Mesenchymal stem cell (in vitro differentiated cells and primary cell): ENCODE measurements around the gene EMX2.
A peak's percentile ranks its signal among the peaks of the same experiment; 100 is the strongest.

Experiments
- DNase-seq: peaks from one replicate; pipeline ENCODE4 v3.0.0-alpha.2; 2013
- H2AFZ ChIP-seq: one replicate; pipeline ENCODE4 v1.6.1; 2013; ENCODE audit warnings: low read depth, mild to moderate bottlenecking, control low read depth, inconsistent platforms, low read length, moderate library complexity
- H2AK5ac ChIP-seq: 2 replicates; pipeline ENCODE4 v1.6.1; 2013; ENCODE audit warnings: low read length, moderate library complexity, mild to moderate bottlenecking, inconsistent platforms; ENCODE audit not compliant: severe bottlenecking
- H2BK120ac ChIP-seq: one replicate; pipeline ENCODE4 v1.6.1; 2013; ENCODE audit warnings: low read depth, mild to moderate bottlenecking, inconsistent platforms, low read length, moderate library complexity
- H2BK12ac ChIP-seq, 2 experiments: one replicate each; pipeline ENCODE4 v1.6.1; 2013; ENCODE audit warnings: inconsistent platforms in 2 of 2, low read length in 2 of 2, mild to moderate bottlenecking in 2 of 2, moderate library complexity in 2 of 2, control low read depth in 1 of 2
- H2BK15ac ChIP-seq: one replicate; pipeline ENCODE4 v1.6.1; 2013; ENCODE audit warnings: mild to moderate bottlenecking, low read depth, inconsistent platforms; ENCODE audit not compliant: poor library complexity, severe bottlenecking
- H2BK5ac ChIP-seq: 2 replicates; pipeline ENCODE4 v1.6.1; 2013; ENCODE audit warnings: low read depth, mild to moderate bottlenecking, low read length, control low read depth, inconsistent platforms; ENCODE audit not compliant: poor library complexity, severe bottlenecking
- H3K14ac ChIP-seq, 2 experiments: one replicate each; pipeline ENCODE4 v1.6.1; 2013; ENCODE audit warnings: inconsistent platforms in 2 of 2, low read length in 2 of 2, control low read depth in 1 of 2, mild to moderate bottlenecking in 1 of 2, moderate library complexity in 1 of 2
- H3K18ac ChIP-seq, 2 experiments: one replicate each; pipeline ENCODE4 v1.6.1; 2013; ENCODE audit warnings: inconsistent platforms in 2 of 2, low read length in 2 of 2, control low read depth in 1 of 2, low read depth in 1 of 2, mild to moderate bottlenecking in 1 of 2
- H3K23ac ChIP-seq, 2 experiments: one replicate each; pipeline ENCODE4 v1.6.1; 2013; ENCODE audit warnings: inconsistent platforms in 2 of 2, low read length in 2 of 2, mild to moderate bottlenecking in 2 of 2, moderate library complexity in 2 of 2, control low read depth in 1 of 2
- H3K27ac ChIP-seq: 2 replicates; pipeline ENCODE4 v1.5.1; 2013; ENCODE audit warnings: mild to moderate bottlenecking, moderate library complexity, low read length, control low read depth, inconsistent platforms; ENCODE audit not compliant: poor library complexity, severe bottlenecking
- H3K27me3 ChIP-seq, 2 experiments: 2 replicates each; pipeline versions ENCODE4 v1.6.1 to v1.7.0; 2013; ENCODE audit warnings: low read length in 2 of 2, mild to moderate bottlenecking in 2 of 2, moderate library complexity in 2 of 2, control low read depth in 1 of 2, inconsistent platforms in 1 of 2; ENCODE audit not compliant: control insufficient read depth in 1 of 2, insufficient read depth in 1 of 2
- H3K36me3 ChIP-seq, 2 experiments: 2 replicates each; pipeline versions ENCODE4 v1.6.1 to v1.7.0; 2013; ENCODE audit warnings: low read length in 2 of 2, control low read depth in 1 of 2, inconsistent platforms in 1 of 2, low read depth in 1 of 2, mild to moderate bottlenecking in 1 of 2; ENCODE audit not compliant: insufficient read depth in 2 of 2, control insufficient read depth in 1 of 2
- H3K4ac ChIP-seq, 2 experiments: one replicate each; pipeline ENCODE4 v1.6.1; 2013; ENCODE audit warnings: inconsistent platforms in 2 of 2, low read length in 2 of 2, mild to moderate bottlenecking in 2 of 2, moderate library complexity in 2 of 2, control low read depth in 1 of 2, low read depth in 1 of 2
- H3K4me1 ChIP-seq: 2 replicates; pipeline ENCODE4 v1.6.1; 2013; ENCODE audit warnings: low read depth, low read length, control low read depth; ENCODE audit not compliant: control insufficient read depth, insufficient read depth
- H3K4me2 ChIP-seq: 2 replicates; pipeline ENCODE4 v1.6.1; 2013; ENCODE audit warnings: low read length, mild to moderate bottlenecking, inconsistent platforms; ENCODE audit not compliant: poor library complexity, severe bottlenecking
- H3K4me3 ChIP-seq, 2 experiments: 2 replicates each; pipeline versions ENCODE4 v1.5.1 to v1.7.0; 2013; ENCODE audit warnings: low read length in 2 of 2, mild to moderate bottlenecking in 2 of 2, control low read depth in 1 of 2, low read depth in 1 of 2; ENCODE audit not compliant: insufficient read depth in 1 of 2
- H3K79me1 ChIP-seq: replicated peaks from 2 replicates; pipeline ENCODE4 v1.6.1; 2013; ENCODE audit warnings: mild to moderate bottlenecking, control low read depth, low read length, inconsistent platforms; ENCODE audit not compliant: poor library complexity, severe bottlenecking
- H3K9ac ChIP-seq: 2 replicates; pipeline ENCODE4 v1.7.0; 2013; ENCODE audit warnings: mild to moderate bottlenecking, low read length, moderate library complexity
- H3K9me3 ChIP-seq: 2 replicates; pipeline ENCODE4 v1.7.0; 2013; ENCODE audit warnings: mild to moderate bottlenecking, low read length; ENCODE audit not compliant: control insufficient read depth
- H4K8ac ChIP-seq: one replicate; pipeline ENCODE4 v1.6.1; 2013; ENCODE audit warnings: inconsistent platforms, mild to moderate bottlenecking, low read length, moderate library complexity
- H4K91ac ChIP-seq: one replicate; pipeline ENCODE4 v1.6.1; 2013; ENCODE audit warnings: mild to moderate bottlenecking, low read length, inconsistent platforms
- WGBS: methylation state at CpG from one replicate; pipeline ENCODE4 v1.1.7; 2013; ENCODE audit warnings: mixed read lengths; 5-methylcytosine and 5-hydroxymethylcytosine counted together

Gene EMX2

GRCh38 chr10:117550599-117551329 lies 8.2 kb downstream of the EMX2 start:
- Histone ChIP-seq H3K79me1 (no peaks in the 10 kb centered on the region), H2BK5ac (no peak overlapping the region), H3K4me1 (peaks cover 9% of the 10 kb centered on the region), H3K27ac (no peak overlapping the region), H3K27me3 (peaks cover 0 to 96% of the 10 kb centered on the region in 2 experiments), H3K9me3 (no peaks in the 10 kb centered on the region), H2AFZ (no peak overlapping the region), H3K4me2 (no peak overlapping the region), H3K36me3 (peaks cover 0 to 35% of the 10 kb centered on the region in 2 experiments), H3K9ac (peak overlapping the region; percentile 75), H3K23ac (no peak overlapping the region), H3K4me3 (no peak overlapping the region), H3K14ac (no peak overlapping the region), H4K91ac (no peak overlapping the region), H2AK5ac (no peak overlapping the region), H2BK15ac (no peak overlapping the region), H4K8ac (no peak overlapping the region), H3K4ac (no peak overlapping the region), H3K18ac (no peak overlapping the region), H2BK12ac (no peak overlapping the region), H2BK120ac (no peak overlapping the region)
- WGBS: 6% methylated on average over 18 of the region's 22 CpGs
- no peak for DNase-seq

GRCh38 chr10:117551330-117552155 lies 9.0 kb downstream of the EMX2 start:
- H4K8ac ChIP-seq: no peak overlapping the region
- H2AFZ ChIP-seq: no peak overlapping the region
- no peak overlapping the region for H4K91ac ChIP-seq
- no peak overlapping the region for H3K18ac ChIP-seq
- H2BK15ac ChIP-seq: no peak overlapping the region
- peaks cover 0 to 96% of the 10 kb centered on the region in 2 experiments for H3K27me3 ChIP-seq
- no peak overlapping the region for H3K23ac ChIP-seq
- H3K36me3 ChIP-seq: peaks cover 0 to 38% of the 10 kb centered on the region in 2 experiments
- no peak overlapping the region for H3K4ac ChIP-seq
- H2BK120ac ChIP-seq: no peak overlapping the region
- no peak for DNase-seq
- no peak overlapping the region for H2BK5ac ChIP-seq
- no peak overlapping the region for H3K14ac ChIP-seq
- H2BK12ac ChIP-seq: no peak overlapping the region
- no peaks in the 10 kb centered on the region for H3K9me3 ChIP-seq
- 5% methylated on average over 37 of the region's 45 CpGs for WGBS
- H3K9ac ChIP-seq: peak overlapping the region; percentile 75
- no peak overlapping the region for H3K4me2 ChIP-seq
- peaks cover 8% of the 10 kb centered on the region for H3K4me1 ChIP-seq
- H3K4me3 ChIP-seq: peak overlapping the region in 1 of 2 experiments; percentile 68
- H3K79me1 ChIP-seq: no peaks in the 10 kb centered on the region
- no peak overlapping the region for H3K27ac ChIP-seq
- H2AK5ac ChIP-seq: no peak overlapping the region

GRCh38 chr10:117552156-117552631 lies 9.6 kb downstream of the EMX2 start:
- 2% methylated on average over 39 of the region's 39 CpGs for whole genome bisulfite sequencing
- peaks cover 5% of the 10 kb centered on the region for H3K4me1 ChIP-seq
- no peak overlapping the region for H3K14ac ChIP-seq
- no peak overlapping the region for H3K27ac ChIP-seq
- H3K4me2 ChIP-seq: no peak overlapping the region
- H3K27me3 ChIP-seq: peaks cover 0 to 93% of the 10 kb centered on the region in 2 experiments
- H2BK5ac ChIP-seq: no peak overlapping the region
- no peak for DNase-seq
- no peak overlapping the region for H3K18ac ChIP-seq
- H3K4me3 ChIP-seq: peak overlapping the region in 1 of 2 experiments; percentile 68
- peaks cover 0 to 41% of the 10 kb centered on the region in 2 experiments for H3K36me3 ChIP-seq
- no peak overlapping the region for H3K23ac ChIP-seq
- H3K4ac ChIP-seq: no peak overlapping the region
- H2AK5ac ChIP-seq: no peak overlapping the region
- no peak overlapping the region for H2BK120ac ChIP-seq
- H4K91ac ChIP-seq: no peak overlapping the region
- H3K9ac ChIP-seq: peak overlapping the region; percentile 75
- H2BK12ac ChIP-seq: no peak overlapping the region
- no peak overlapping the region for H2AFZ ChIP-seq
- no peaks in the 10 kb centered on the region for H3K9me3 ChIP-seq
- no peak overlapping the region for H2BK15ac ChIP-seq
- no peak overlapping the region for H4K8ac ChIP-seq
- no peaks in the 10 kb centered on the region for H3K79me1 ChIP-seq

- H3K27ac ChIP-seq: no peak overlapping the region
- H3K79me1 ChIP-seq: no peaks in the 10 kb centered on the region
- 30% methylated on average over 13 of the region's 13 CpGs for WGBS
Observed at GRCh38 chr10:117552701-117553141, 10.2 kb downstream of the EMX2 start.

More at GRCh38 chr10:117552701-117553141, 10.2 kb downstream of the EMX2 start:
- H4K8ac ChIP-seq: no peak overlapping the region
- H3K27me3 ChIP-seq: peaks cover 0 to 87% of the 10 kb centered on the region in 2 experiments
- no peaks in the 10 kb centered on the region for H3K9me3 ChIP-seq
- H2BK12ac ChIP-seq: no peak overlapping the region
- peak overlapping the region; percentile 75 for H3K9ac ChIP-seq
- no peak overlapping the region for H3K14ac ChIP-seq
- no peak overlapping the region for H4K91ac ChIP-seq
- peaks cover 0 to 36% of the 10 kb centered on the region in 2 experiments for H3K36me3 ChIP-seq
- H2BK120ac ChIP-seq: no peak overlapping the region
- no peak overlapping the region for H3K23ac ChIP-seq
- H2AK5ac ChIP-seq: no peak overlapping the region
- H3K4me3 ChIP-seq: peak overlapping the region in 1 of 2 experiments; percentile 68
- H3K18ac ChIP-seq: no peak overlapping the region
- H3K4me2 ChIP-seq: no peak overlapping the region
- DNase-seq: no peak
- H2BK15ac ChIP-seq: no peak overlapping the region
- peaks cover 4% of the 10 kb centered on the region for H3K4me1 ChIP-seq
- H2AFZ ChIP-seq: no peak overlapping the region
- no peak overlapping the region for H2BK5ac ChIP-seq
- no peak overlapping the region for H3K4ac ChIP-seq
